EH (cell line): ENCODE results near the gene CXCR5.
"Not testable (repeated sequence)": the region's sequence is repeated elsewhere in the genome, so short reads cannot be mapped to it uniquely, and the experiment has no call there.

Experiments
- DNase-seq: peaks from one replicate; pipeline ENCODE4 v3.0.0-alpha.2; 2015; ENCODE audit warnings: low read depth

The CXCR5 gene, protein sequence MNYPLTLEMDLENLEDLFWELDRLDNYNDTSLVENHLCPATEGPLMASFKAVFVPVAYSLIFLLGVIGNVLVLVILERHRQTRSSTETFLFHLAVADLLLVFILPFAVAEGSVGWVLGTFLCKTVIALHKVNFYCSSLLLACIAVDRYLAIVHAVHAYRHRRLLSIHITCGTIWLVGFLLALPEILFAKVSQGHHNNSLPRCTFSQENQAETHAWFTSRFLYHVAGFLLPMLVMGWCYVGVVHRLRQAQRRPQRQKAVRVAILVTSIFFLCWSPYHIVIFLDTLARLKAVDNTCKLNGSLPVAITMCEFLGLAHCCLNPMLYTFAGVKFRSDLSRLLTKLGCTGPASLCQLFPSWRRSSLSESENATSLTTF

DNA sequence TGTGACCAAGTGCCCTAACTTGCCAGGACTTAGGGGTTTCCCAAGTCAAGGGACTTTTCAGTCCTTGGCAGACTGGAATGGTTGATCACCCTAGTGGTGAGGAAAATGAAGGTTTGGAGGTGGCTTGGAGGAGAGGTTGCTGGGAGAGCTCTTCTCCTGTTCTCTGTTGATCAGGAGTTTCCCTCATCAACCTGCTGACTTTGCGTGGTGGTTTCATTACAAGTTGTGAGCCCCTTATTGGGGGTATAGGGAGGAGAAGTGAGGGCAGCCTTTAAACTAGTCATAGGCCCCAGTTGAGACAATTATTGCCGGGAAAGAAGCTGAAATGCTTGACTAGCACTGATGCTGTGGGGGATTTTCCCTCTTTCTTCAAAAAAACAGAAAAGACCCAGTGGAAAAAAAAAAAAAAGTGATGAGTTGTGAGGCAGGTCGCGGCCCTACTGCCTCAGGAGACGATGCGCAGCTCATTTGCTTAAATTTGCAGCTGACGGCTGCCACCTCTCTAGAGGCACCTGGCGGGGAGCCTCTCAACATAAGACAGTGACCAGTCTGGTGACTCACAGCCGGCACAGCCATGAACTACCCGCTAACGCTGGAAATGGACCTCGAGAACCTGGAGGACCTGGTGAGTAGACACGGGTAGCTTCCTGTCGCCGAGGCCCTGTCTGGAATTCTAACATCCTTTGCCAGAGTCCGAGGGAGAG is at the start of gene CXCR5:
CXCR5 (plus strand) TSS at position 525 of the 704 bp plus-strand sequence; CDS start at position 575, 50 bp downstream.
- no peak for DNase-seq

DNA sequence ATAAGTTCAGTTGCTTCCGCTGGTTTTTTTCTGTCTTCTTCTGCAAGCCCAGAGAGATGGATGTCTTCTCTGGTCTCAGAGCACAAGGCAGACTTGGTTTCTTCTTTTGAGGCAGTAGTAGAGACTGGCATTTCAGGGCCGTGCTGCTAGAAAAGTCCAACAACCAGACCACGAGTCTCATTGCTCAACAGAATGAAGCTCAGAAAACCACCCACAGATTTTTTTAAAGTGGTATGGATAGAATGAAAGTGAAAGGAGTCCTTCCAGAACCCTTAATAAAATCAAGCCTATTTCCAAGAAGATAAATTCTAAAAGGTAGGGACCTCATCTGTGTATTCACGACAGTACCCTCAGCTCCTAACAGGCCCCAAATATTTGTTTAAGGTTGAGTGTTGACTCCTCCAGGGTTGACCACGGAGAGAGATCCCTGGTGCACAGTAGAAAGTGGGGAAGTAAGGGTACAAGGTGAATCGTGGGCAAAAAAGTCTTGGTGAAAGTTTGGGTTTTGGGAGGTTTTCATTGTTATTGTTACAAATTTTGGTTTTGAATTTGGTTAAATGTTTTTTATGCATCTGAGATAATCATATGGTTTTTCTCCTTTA is 49.2 kb upstream of the CXCR5 start:
- DNase-seq, result peak; percentile 23

DNA sequence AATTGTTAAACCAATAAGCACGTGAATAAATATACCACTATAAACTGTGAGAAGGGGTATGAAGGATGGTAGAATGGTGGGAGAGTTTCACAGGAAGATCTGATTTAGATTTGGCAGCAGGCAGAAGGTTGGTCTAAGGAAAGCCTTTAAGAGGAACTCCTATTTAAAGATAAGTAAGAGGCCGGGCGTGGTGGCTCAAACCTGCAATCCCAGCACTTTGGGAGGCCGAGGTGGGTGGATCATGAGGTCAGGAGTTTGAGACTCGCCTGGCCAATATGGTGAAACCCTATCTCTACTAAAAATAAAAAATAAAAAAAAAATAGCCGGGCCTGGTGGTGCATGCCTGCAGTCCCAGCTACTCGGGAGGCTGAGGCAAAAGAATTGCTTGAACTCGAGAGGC is 45.8 kb upstream of the CXCR5 start:
- DNase-seq, result no peak

DNA sequence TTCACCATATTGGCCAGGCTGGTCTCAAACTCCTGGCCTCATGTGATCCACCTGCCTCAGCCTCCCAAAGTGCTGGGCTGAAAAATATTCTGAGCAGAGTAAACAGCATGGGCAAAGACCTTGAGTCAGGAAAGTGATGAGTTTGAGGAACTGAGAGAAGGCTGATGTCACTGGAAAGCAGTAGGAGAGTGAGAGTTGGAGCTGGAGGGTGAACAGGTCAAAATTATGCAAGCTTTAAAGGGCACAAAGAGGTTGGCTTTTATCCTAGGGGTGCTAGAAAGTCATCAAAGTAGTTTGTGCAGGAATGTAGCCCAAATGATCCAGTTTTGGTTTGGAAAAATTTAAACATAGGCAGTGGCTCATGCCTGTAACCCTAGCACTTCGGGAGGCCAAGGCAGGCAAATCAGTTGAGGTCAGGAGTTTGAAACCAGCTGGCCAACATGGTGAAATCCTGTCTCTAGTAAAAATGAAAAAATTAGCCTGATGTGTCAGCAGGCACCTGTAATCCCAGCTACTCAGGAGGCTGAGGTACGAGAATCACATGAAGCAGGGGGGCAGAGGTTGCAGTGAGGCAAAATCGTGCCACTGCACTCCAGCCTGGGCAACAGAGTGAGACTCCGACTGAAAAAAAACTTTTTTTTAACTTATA is 44.7 kb upstream of the CXCR5 start:
- no peak for DNase-seq

DNA sequence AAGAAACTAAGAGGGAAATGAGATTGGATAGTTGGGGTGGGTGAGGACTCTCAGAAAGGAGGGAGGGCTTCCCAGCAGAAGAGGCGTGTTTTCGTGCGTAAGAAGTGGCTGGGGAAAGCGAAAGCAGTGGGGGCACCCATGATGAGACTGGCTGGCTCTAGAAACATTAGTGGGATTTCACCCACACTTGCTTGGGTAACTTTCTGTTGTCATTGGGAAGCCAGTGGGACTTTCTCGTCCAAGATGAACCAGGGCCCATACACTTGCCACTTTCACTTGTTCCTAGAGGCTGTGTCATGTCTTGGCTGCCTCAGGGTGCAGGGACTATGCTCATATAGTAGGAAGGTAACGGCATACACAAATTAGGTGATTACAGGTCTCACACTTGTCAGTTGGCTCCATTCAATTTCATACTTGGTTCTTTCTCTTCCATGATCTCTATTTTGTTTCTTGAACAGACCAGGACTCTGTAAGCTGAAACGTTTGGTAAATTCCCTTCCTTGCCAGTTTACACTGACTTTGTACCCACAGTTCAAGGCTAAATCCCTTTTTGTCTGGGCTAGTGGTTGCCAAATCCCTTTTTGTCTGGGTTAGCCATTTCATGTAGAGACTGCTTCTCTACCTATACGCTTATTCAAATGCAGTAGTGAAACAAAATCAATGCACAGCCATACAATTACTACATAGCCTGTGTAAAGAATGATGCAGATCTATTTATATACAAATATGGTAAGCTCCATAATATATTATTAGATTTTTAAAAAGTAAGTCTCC is 42.0 kb upstream of the CXCR5 start:
- DNase-seq, result no peak

DNA sequence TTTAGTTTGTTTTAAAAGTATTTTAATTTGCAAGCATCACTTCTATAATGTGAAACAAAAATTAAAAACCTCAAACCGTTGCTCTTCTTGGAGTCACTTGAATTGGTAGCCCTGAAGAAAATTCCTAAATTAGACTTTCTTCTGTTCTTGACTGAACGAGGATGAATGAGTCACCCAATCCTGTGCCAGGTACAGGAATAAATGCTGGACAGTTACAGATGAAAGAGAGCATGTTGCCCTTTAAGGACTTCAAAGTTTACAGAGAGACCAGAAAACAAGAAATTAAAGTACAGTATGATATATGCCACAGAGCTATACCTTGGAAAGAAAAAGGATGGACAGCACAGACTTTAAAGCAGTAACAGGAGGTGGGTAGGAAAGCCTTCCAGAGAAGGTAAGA is 41.3 kb upstream of the CXCR5 start:
- peak; percentile 19 for DNase-seq

DNA sequence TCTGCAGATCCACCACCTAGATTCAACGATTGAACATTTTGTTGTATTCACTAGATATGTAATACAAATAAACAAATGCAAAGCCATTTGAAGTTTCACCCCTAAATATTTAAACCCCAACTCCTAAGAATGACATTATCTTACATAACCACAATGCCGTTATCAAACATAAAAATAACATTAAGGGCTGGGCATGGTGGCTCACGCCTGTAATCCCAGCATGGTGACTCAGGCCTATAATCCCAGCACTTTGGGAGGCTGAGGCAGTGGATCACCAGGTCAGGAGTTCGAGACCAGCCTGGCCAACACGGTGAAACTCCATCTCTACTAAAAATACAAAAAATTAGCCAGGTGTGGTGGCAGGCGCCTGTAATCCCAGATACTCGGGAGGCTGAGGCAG is 40.8 kb upstream of the CXCR5 start:
- not testable (repeated sequence) for DNase-seq

DNA sequence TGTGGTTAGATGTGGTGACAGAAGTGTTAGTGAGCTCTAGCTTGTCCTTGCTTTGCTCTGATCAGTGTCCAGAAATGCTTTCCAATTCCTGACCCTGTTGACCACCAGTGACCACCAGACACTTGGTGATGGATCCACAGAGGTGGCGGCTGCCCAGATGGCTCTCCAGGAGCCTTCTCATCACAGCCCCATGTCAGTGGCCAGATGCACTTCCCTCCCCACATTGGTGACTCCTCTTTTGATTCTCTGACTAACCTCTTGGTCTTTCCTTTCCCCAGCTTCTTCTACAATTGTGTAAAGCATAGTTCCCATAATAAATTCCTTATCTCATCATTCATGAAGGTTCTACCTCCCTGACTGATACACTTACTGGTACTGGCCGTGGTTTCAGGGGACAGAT is 40.1 kb upstream of the CXCR5 start:
- DNase-seq, result no peak

DNA sequence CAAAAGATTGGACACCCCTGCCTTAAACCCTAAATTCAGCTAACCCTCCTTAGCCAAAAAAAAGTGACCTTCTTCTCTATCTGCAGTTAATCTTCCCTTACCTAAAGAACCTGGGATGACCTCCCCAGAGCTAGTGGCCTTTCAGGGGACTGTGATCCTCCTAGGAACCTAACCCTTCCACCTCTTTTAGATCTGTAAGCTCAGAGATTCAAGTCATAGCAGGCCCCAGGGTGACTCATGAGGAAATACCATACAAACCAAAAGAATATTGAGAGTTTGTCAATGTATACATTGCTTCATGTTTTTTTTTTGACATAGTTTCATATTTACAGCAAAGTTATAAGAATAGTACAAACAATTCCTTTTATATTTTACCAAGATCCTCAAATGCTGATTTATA is 38.3 kb upstream of the CXCR5 start:
- peak; percentile 65 for DNase-seq

DNA sequence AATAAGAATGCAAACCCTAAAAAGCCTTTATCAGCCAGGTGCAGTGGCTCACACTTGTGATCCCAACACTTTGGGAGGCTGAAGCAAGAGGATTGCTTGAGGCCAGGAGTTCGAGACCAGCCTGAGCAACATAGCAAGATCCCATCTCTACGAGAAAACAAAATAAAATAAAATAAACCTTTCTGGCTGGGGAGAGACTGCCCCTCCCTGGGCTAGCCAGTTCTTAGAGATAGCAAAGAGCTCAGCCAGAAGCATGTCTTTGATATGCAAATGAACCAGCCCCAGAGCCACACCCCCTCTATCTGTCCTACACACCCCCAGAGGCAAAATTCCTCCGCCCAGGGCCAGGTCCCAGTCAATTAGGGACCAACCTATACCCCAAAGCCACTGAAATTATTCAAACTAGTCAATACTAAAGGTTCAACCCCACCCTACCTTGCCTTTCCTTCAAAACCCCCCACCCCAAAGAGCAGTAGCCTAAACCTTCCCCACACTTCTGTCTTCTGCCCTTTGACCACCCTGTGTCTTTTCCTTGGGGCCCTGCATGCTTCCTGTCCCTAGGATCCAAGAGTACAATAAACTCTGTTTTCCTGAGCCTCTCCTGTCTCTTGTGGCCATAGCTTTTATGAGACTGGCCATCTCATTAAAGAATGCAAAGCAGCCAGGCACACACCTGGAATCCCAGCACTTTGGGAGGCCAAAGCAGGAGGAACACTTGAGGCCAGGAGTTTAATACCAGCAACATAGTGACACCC is 37.3 kb upstream of the CXCR5 start:
- no peak for DNase-seq

DNA sequence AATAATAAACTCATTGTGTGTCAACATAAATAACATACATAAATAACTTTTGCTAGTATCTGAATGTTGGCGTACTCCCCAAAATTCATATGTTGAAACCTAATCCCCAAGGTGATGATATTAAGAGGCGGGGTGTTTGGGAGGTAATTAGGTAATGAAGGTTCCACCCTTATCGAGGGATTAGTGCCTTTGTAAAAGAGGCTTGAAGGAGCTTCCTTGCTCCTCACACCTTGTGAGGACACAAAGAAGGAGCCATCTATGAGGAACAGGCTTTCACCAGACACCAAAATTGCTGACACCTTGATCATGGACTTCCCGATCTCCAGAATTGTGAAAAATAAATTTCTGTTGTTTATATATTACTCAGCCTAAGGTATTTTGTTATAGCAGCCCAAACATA is 33.9 kb upstream of the CXCR5 start:
- DNase-seq, result no peak

DNA sequence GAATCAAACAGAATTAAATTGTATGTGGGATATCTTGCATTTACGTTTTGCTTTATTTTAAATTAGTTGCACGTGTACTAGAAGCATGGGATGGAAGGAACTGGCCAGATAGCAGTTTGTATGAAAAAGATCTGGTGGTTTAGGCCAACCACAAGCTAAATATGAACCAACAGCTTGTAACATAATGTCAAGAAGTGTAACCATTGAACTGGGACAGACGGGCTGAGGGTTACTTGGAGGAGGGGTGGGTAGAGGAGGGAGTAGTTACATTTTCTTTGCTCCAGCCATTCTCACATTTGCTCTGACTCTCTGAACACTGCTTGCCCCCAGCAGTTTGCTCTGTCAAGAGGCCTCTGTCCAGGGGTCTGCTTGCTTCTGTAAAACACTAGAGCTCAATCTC is 31.7 kb upstream of the CXCR5 start:
- no peak for DNase-seq

DNA sequence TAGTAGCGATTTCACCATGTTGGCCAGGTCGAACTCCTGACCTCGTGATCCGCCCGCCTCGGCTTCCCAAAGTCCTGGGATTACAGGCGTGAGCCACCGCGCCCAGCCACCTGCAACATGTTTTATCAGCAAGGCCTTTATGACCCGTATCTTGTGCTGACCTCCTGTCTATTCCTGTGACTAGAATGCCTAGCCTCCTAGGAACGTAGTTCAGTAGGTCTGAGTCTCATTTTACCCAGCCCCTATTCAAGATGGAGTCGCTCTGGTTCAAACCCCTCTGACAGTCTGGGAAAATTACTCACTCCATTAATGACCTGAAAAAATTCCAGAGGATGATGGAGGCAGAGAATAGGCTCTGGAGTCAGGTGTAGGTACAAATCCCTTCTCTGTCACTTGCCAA is 30.0 kb upstream of the CXCR5 start:
- no peak for DNase-seq

DNA sequence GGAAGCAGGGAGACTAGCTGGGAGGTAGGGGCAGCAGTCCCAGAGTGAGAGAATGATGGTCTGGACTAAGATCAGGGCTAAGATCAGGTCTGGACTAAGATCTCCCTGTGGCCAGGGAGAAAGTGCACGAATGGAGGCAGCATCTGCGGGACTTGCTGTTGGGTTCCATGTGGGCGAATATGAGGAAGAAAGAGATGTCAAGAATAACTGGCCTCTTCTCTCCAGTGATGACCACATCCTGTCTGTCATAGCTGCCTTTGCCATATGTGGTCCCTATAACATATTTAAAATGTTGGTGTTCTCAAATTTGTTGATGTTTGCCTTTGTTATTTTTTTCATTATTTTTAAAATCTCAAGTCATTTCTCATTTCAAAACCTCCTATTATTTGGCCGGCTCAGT is 27.4 kb upstream of the CXCR5 start:
- no peak for DNase-seq

DNA sequence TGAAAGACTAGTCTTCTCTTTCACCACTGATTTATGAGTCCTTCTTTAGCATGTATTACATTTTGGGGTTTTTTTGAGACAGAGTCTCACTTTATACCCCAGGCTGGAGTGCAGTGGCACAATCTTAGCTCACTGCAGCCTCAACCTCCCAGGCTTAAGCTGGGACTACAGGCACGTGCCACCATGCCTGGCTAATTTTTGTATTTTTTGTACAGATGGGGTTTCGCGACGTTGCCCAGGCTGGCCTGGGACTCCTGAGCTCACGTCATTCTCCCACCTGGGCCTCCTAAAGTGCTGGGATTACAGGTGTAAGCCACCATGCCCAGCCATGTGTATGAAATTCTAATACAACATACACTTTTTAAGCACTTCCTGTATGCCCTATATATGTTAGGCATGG is 26.3 kb upstream of the CXCR5 start:
- no peak for DNase-seq

DNA sequence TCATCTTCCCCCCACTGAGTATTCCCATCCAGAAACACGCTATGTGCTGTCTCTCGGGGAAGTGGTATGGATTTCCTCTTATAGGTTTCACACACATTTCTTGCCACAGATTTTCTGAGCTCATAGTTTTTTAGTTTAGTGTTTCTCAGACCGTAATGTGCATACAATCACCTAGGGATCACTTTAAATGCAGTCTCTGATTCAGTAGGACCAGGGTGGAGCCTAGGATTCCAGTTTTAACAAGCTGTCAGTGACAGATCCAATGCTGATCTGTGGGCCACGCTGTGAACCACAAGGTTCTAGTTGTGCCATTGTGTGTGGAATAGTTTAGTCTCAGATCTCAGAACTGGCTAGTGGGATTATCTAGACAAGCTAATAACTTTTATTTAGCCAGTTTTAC is 23.7 kb upstream of the CXCR5 start:
- DNase-seq, result no peak

DNA sequence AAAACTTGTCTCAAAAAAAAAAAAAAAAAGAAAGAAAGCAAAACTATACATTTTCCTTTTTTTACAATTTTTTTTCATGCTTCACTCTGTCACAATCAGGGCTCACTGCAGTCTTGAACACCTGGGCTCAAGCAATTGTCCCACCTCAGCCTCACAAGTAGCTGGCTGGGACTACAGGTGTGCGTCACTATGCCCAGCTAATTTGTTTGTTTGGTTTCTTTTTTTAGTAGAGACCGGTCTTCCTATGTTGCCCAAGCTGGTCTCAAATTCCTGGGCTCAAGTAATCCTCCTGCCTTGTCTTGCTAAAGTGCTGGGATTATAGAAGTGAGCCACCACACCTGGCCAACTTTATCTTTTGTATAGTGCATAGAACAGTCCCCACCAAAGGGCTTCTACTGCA is 15.0 kb upstream of the CXCR5 start:
- DNase-seq, result no peak

DNA sequence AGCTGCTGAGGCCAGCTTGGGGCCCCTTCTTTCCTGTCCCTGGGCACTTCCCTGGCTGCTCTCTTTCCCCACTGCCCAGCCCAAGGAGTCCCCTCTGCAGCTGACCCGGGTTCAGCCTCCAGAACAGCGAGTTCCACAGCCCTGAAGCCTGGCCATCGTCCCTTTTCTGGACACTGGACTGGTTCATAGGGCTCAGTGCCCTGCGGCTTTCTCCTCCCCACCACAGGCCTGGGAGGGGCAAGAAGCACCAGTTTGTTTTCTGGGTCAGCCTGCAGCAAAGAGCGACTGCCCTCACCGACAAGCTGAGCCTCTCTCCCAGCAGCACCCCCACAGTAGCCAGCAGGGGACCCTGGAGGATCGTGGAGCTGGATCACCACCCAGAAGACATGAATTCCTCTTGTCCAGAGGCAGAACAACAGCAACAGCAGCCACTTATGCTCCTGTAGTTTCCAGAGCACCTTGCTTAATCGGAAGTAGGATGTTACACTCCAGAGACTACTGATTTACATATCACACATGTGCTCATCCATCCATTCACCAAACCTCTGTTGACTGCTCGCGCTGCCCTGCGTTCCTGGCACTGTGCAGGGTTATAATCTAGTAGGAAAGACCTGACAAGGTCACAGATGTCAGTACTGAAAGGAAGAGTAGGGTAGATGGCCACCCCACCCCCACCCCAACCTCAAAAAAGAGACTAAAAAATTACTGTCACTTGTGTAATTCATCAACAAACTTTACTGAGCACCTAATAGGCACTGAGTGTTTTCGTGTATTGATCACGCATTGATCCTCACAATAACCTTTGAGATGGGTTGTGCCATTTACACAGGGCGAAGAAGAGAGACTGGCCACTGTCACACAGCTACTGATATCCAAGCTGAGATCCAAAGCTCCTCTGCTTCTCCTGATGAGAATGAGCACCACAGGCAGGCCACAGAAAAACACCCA is 13.0 kb upstream of the CXCR5 start:
- peak; percentile 51 for DNase-seq

DNA sequence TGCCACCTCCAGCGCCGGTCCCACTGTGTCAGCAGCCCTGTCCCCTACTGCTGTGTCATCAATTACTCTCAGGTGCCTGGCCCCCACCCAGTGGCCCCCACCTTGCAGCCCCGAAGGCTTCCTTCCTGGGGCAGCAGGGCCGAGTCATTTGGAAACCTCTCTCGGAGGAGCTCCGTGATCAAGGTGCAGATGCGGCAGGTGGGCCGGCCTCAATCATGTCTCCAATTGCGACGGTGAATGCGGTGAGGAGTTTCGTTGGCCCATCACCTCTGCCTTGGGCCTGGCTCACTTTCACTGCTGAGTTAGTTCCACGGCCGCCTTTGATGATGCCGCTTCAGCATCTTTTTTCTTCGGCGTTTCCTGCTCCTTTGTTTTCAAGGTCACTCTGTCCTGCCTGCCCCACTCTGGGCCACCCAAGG is 11.3 kb upstream of the CXCR5 start:
- no peak for DNase-seq

DNA sequence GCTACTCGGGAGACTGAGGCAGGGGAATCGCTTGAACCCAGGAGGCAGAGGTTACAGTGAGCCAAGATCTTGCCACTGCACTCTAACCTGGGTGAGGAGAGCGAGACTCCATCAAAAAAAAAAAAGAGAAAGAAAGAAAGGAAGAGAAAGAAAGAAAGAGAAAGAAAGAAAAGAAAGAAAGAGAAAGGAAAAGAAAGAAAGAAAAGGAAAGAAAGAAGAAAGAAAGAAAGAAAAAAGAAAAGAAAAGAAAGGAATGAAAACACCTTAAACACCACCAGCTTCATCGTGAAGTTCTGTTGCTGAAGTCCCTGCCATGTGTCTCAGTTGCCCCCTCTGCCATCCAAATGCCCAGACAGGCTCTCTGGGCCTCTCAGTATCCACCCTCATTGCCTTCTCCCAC is 9.9 kb upstream of the CXCR5 start:
- DNase-seq, result no peak
